Lower lobe of right lung (tissue), 2 donors: ENCODE data around the gene LAMA3. TPM values are rescaled to one million over a fixed set of nuclear protein-coding genes. Genes with fewer than 3 reads are reported as not detected.
A peak's percentile ranks its signal among the peaks of the same experiment; 100 is the strongest.

Experiments
- ATAC-seq, 2 donors: fragments of 200-7000 bp; cut with Tn5 transposase; one replicate each; pipeline ENCODE4 v1.9.1; 2020 to 2022; ENCODE audit warnings: mild to moderate bottlenecking in 2 of 2, moderate library complexity in 2 of 2
- DNase-seq: peaks from one replicate; pipeline ENCODE4 v3.0.0-alpha.2; 2020
- H3K27ac ChIP-seq: fragments of 200-600 bp; one replicate; pipeline ENCODE4 v1.8.0; 2022
- H3K27me3 ChIP-seq: fragments of 200-600 bp; one replicate; pipeline ENCODE4 v1.8.0; 2022; ENCODE audit warnings: low read depth
- H3K36me3 ChIP-seq: fragments of 200-600 bp; one replicate; pipeline ENCODE4 v1.8.0; 2022; ENCODE audit warnings: mild to moderate bottlenecking
- H3K4me1 ChIP-seq: fragments of 200-600 bp; one replicate; pipeline ENCODE4 v1.8.0; 2022
- H3K4me3 ChIP-seq: fragments of 200-600 bp; one replicate; pipeline ENCODE4 v1.8.0; 2022; ENCODE audit warnings: mild to moderate bottlenecking
- H3K9me3 ChIP-seq: fragments of 200-600 bp; one replicate; pipeline ENCODE4 v1.8.0; 2022
- intact Hi-C: fragments of 100-400 bp; cut with DNase I; formaldehyde crosslinking; loops from one replicate; pipeline ENCODE4 v1.11.0; 2022
- total RNA-seq: library from RNA; stranded (reverse); fragmentation: NEBNext Ultra II Directional; extraction: Animal tissue kit (Norgen Biotek cat#: 25700); gene quantifications from one replicate; pipeline ENCODE4 v1.2.1, GENCODE V29; 2021
- TF ChIP-seq, protein P1 (sequence below): fragments of 200-600 bp; IDR thresholded peaks from one replicate; pipeline ENCODE4 v1.8.0; 2022; ENCODE audit warnings: antibody characterized with exemption, mild to moderate bottlenecking
- donor health status: DM: no; HTN: yes; CAD: no; lungs with severe emphysema.

Gene LAMA3
- total RNA-seq, 1 donor from 2014 or later, result 89.1 TPM

- DNase-seq (peak; percentile 61), ATAC-seq (peak; percentile 82 to 85)
- no peak overlapping the region for H3K27ac ChIP-seq
- intact Hi-C loops, result no loop called here
- TF ChIP-seq, protein P1, sequence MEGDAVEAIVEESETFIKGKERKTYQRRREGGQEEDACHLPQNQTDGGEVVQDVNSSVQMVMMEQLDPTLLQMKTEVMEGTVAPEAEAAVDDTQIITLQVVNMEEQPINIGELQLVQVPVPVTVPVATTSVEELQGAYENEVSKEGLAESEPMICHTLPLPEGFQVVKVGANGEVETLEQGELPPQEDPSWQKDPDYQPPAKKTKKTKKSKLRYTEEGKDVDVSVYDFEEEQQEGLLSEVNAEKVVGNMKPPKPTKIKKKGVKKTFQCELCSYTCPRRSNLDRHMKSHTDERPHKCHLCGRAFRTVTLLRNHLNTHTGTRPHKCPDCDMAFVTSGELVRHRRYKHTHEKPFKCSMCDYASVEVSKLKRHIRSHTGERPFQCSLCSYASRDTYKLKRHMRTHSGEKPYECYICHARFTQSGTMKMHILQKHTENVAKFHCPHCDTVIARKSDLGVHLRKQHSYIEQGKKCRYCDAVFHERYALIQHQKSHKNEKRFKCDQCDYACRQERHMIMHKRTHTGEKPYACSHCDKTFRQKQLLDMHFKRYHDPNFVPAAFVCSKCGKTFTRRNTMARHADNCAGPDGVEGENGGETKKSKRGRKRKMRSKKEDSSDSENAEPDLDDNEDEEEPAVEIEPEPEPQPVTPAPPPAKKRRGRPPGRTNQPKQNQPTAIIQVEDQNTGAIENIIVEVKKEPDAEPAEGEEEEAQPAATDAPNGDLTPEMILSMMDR, result no peak
- no peaks in the 10 kb centered on the region for H3K36me3 ChIP-seq
- no peaks in the 10 kb centered on the region for H3K9me3 ChIP-seq
- H3K27me3 ChIP-seq, result no peaks in the 10 kb centered on the region
- no peak overlapping the region for H3K4me3 ChIP-seq
- H3K4me1 ChIP-seq, result peaks cover 9% of the 10 kb centered on the region
These were observed 305.2 kb downstream of the LAMA3 start for GRCh38 chr18:23994361-23994902.

- intact Hi-C loops, result no loop called here
- Histone ChIP-seq H3K4me3 (no peak overlapping the region), H3K27me3 (no peaks in the 10 kb centered on the region)
These were observed 305.9 kb downstream of the LAMA3 start for GRCh38 chr18:23995180-23995579.

GRCh38 chr18:23998018-23998417 lies 308.8 kb downstream of the LAMA3 start:
- ATAC-seq, result no peak
- TF ChIP-seq, protein P1, result no peak
- no peak overlapping the region for H3K27ac ChIP-seq
- no peaks in the 10 kb centered on the region for H3K27me3 ChIP-seq
- peaks cover 9% of the 10 kb centered on the region for H3K4me1 ChIP-seq
- H3K36me3 ChIP-seq, result no peaks in the 10 kb centered on the region
- no peaks in the 10 kb centered on the region for H3K9me3 ChIP-seq
- intact Hi-C loops, result no loop called here
- no peak overlapping the region for H3K4me3 ChIP-seq
- no peak for DNase-seq

More at GRCh38 chr18:23995180-23995579, 305.9 kb downstream of the LAMA3 start:
- no peak for ATAC-seq
- peaks cover 9% of the 10 kb centered on the region for H3K4me1 ChIP-seq
- TF ChIP-seq, protein P1, result no peak
- no peaks in the 10 kb centered on the region for H3K36me3 ChIP-seq
- no peak overlapping the region for H3K27ac ChIP-seq
- DNase-seq, result no peak
- H3K9me3 ChIP-seq, result no peaks in the 10 kb centered on the region

GRCh38 chr18:23998820-23999219 lies 309.6 kb downstream of the LAMA3 start:
- Histone ChIP-seq H3K4me3 (no peak overlapping the region), H3K9me3 (no peaks in the 10 kb centered on the region), H3K27me3 (no peaks in the 10 kb centered on the region), H3K4me1 (peaks cover 7% of the 10 kb centered on the region), H3K27ac (no peak overlapping the region), H3K36me3 (no peaks in the 10 kb centered on the region)
- ATAC-seq (no peak), DNase-seq (no peak)
- intact Hi-C loops, result no loop called here
- TF ChIP-seq, protein P1, result no peak

DNA sequence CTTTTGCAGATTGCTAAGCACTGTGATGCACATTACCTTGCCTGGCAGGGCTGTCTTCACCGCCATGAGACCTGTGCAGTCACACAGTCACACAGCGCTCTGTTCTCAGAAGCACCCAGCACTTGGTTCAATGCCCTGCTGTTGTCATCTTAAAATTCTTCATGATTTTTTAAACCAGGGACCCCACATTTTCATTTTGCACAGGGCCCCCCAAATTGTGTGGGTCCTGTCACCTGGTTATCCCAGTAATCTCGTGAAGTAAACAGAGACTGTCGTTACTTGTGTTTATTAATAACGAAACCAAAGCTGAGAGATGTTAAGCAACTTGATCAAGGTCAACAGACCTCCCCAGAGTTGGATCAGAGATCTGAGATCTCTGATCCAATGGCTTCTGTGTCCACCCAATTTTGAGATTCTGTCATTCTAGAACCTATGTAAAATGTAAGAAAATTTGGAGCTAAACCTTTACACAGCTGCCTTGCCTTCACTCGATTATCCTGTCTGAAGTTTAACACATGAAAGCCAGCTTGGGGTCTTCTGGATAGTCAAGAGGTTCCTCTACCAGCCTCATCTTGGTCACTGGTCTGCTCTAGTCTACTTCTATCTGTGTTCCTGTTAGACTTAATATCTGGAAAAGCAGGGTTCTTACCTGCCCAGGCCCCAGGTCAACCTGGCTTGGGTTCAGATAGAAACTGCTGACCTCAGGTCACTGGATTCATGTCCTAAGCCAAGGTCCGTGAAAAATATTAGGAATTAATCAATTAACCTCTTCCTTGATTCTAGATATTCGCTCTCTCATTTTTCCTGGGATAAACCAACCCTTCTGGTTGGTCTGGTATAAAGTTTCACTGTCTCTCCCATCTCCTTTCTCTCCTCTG lies 311.6 kb downstream of the LAMA3 start:
- Histone ChIP-seq H3K4me1 (peaks cover 8% of the 10 kb centered on the region), H3K27ac (no peak overlapping the region), H3K9me3 (no peaks in the 10 kb centered on the region), H3K4me3 (no peak overlapping the region), H3K36me3 (no peaks in the 10 kb centered on the region), H3K27me3 (no peaks in the 10 kb centered on the region)
- TF ChIP-seq, protein P1, result no peak
- DNase-seq, result no peak
- intact Hi-C loops, result no loop called here
- no peak for ATAC-seq
